Kasumi-1 (cell line): ENCODE results near the gene KIF5B.
"Not testable (repeated sequence)": the region's sequence is repeated elsewhere in the genome, so short reads cannot be mapped to it uniquely, and the experiment has no call there.

ENCODE experiments used
- DNase-seq, 2 experiments: peaks; one replicate each; lab custom pipeline; 2025; lab: John Stamatoyannopoulos, UW

The KIF5B gene

GRCh38 chr10:32059472-32059871 is 3.2 kb upstream of the KIF5B start:
- no peak for DNase-seq

GRCh38 chr10:32057036-32057372 is 779 bp upstream of the KIF5B start:
- DNase-seq = no peak

- peak; percentile 77 to 78 for DNase-seq
Measured at GRCh38 chr10:32055478-32056135, 618 bp downstream of the KIF5B start.

GRCh38 chr10:32054094-32054493 is 2.1 kb downstream of the KIF5B start:
- DNase-seq = peak; percentile 30 to 63

GRCh38 chr10:32053392-32053791 is 2.8 kb downstream of the KIF5B start:
- not testable (repeated sequence) for DNase-seq

GRCh38 chr10:32051926-32052325 is 4.3 kb downstream of the KIF5B start:
- DNase-seq = no peak

GRCh38 chr10:32050177-32050576 is 6.0 kb downstream of the KIF5B start:
- DNase-seq = no peak

GRCh38 chr10:32049113-32049512 is 7.1 kb downstream of the KIF5B start:
- no peak for DNase-seq

GRCh38 chr10:32048282-32048681 is 7.9 kb downstream of the KIF5B start:
- no peak for DNase-seq

GRCh38 chr10:32047881-32048280 is 8.3 kb downstream of the KIF5B start:
- no peak for DNase-seq

- no peak for DNase-seq
Measured at GRCh38 chr10:32046151-32046550, 10.1 kb downstream of the KIF5B start.

- DNase-seq = not testable (repeated sequence)
Measured at GRCh38 chr10:32042730-32043129, 13.5 kb downstream of the KIF5B start.

GRCh38 chr10:32041290-32042028 is 14.8 kb downstream of the KIF5B start:
- DNase-seq = no peak

GRCh38 chr10:32039734-32040133 is 16.5 kb downstream of the KIF5B start:
- DNase-seq = no peak

- no peak for DNase-seq
Measured at GRCh38 chr10:32038777-32039176, 17.4 kb downstream of the KIF5B start.

GRCh38 chr10:32036922-32037321 is 19.3 kb downstream of the KIF5B start:
- no peak for DNase-seq

GRCh38 chr10:32035038-32035437 is 21.2 kb downstream of the KIF5B start:
- no peak for DNase-seq

- DNase-seq = no peak
Measured at GRCh38 chr10:32033171-32033570, 23.1 kb downstream of the KIF5B start.

GRCh38 chr10:32031920-32032319 is 24.3 kb downstream of the KIF5B start:
- DNase-seq = no peak

GRCh38 chr10:32031424-32031823 is 24.8 kb downstream of the KIF5B start:
- no peak for DNase-seq

- no peak for DNase-seq
Measured at GRCh38 chr10:32028710-32029109, 27.5 kb downstream of the KIF5B start.

- DNase-seq = no peak
Measured at GRCh38 chr10:32023264-32023663, 33.0 kb downstream of the KIF5B start.

GRCh38 chr10:32017044-32017443 is 39.2 kb downstream of the KIF5B start:
- no peak for DNase-seq

GRCh38 chr10:32015386-32015785 is 40.8 kb downstream of the KIF5B start:
- no peak for DNase-seq
